Right renal pelvis (tissue), 4 donors: ENCODE results near the gene ZNF48. TPM values are rescaled to one million over a fixed set of nuclear protein-coding genes. Genes with fewer than 3 reads are reported as not detected.

Source experiments
- DNase-seq, 4 donors: peaks; one replicate each; pipeline ENCODE4 v3.0.0-alpha.2; 2013; ENCODE audit warnings: low read depth in 4 of 4, low spot score in 3 of 4, missing footprints in 1 of 4
- polyA plus RNA-seq, 4 donors: library from polyadenylated mRNA; unstranded; fragments of 120-200 nt; gene quantifications; one replicate each; pipeline ENCODE4 v1.2.1, GENCODE V29; 2013; ENCODE audit not compliant: insufficient read length in 4 of 4

ZNF48 gene
- polyA plus RNA-seq, 4 donors, result 13.0 to 15.2 (median 13.9) TPM

GRCh38 chr16:30357715-30358576 is 37.3 kb upstream of the ZNF48 start:
- DNase-seq, result no peak

- no peak for DNase-seq
Observed at GRCh38 chr16:30358577-30358936, 36.7 kb upstream of the ZNF48 start.

GRCh38 chr16:30358990-30359870 is 36.0 kb upstream of the ZNF48 start:
- DNase-seq, result no peak

GRCh38 chr16:30359871-30360170 is 35.4 kb upstream of the ZNF48 start:
- no peak for DNase-seq

GRCh38 chr16:30361180-30361579 is 34.0 kb upstream of the ZNF48 start:
- DNase-seq, result no peak

- no peak for DNase-seq
Observed at GRCh38 chr16:30365200-30365599, 30.0 kb upstream of the ZNF48 start.

- DNase-seq, result no peak
Observed at GRCh38 chr16:30366511-30366910, 28.7 kb upstream of the ZNF48 start.

- no peak for DNase-seq
Observed at GRCh38 chr16:30367349-30368009, 27.7 kb upstream of the ZNF48 start.

GRCh38 chr16:30368122-30368791 is 27.0 kb upstream of the ZNF48 start:
- no peak for DNase-seq

- no peak for DNase-seq
Observed at GRCh38 chr16:30368792-30369090, 26.5 kb upstream of the ZNF48 start.

- DNase-seq, result no peak
Observed at GRCh38 chr16:30369091-30369937, 25.9 kb upstream of the ZNF48 start.

- DNase-seq, result peak in 1 of 4 donors; percentile 46
Observed at GRCh38 chr16:30369938-30370455, 25.2 kb upstream of the ZNF48 start.

GRCh38 chr16:30370456-30371247 is 24.6 kb upstream of the ZNF48 start, which contains the start of gene TBC1D10B:
TBC1D10B (minus strand) TSS chr16:30370494; CDS start chr16:30370183, 311 bp downstream.
- DNase-seq, result peak; percentile 97 to 100 (median 100)

GRCh38 chr16:30371248-30371816 is 23.9 kb upstream of the ZNF48 start:
- DNase-seq, result no peak

GRCh38 chr16:30372038-30372712 is 23.0 kb upstream of the ZNF48 start:
- no peak for DNase-seq

- no peak for DNase-seq
Observed at GRCh38 chr16:30372725-30373124, 22.5 kb upstream of the ZNF48 start.

- no peak for DNase-seq
Observed at GRCh38 chr16:30374538-30374937, 20.7 kb upstream of the ZNF48 start, which contains the start of gene MYL11. MYL11 (plus strand) TSS chr16:30374802; CDS start chr16:30374858, 56 bp downstream.

- DNase-seq, result no peak
Observed at GRCh38 chr16:30375864-30376263, 19.4 kb upstream of the ZNF48 start.
